A549 (cell line): ENCODE results near the gene ITM2B. TPM values are rescaled to one million over a fixed set of nuclear protein-coding genes. Genes with fewer than 3 reads are reported as not detected.
A peak's percentile ranks its signal among the peaks of the same experiment; 100 is the strongest.

Source experiments
- ATAC-seq, 2 experiments: fragments of 200-7000 bp in 1 of 2; fragments of >200 bp in 1 of 2; cut with Nextera tagmentation in 1 of 2; cut with Tn5 transposase in 1 of 2; 3 replicates each; pipeline versions ENCODE4 v1.8.0 to v1.9.1; 2018 to 2020; ENCODE audit warnings: mild to moderate bottlenecking in 1 of 2, moderate library complexity in 1 of 2
- CTCF ChIA-PET: fragments of 300-600 bp; sonication (Branson Sonifier 250); formaldehyde crosslinking; extraction: SDS; loops from one replicate; lab custom pipeline; 2021; ENCODE audit warnings: antibody characterized with exemption, inconsistent platforms; lab: Yijun Ruan, JAX
- POLR2A ChIA-PET: fragments of 350-600 bp; formaldehyde crosslinking; extraction: SDS; loops from one replicate; lab custom pipeline; 2021; ENCODE audit warnings: antibody characterized with exemption, inconsistent platforms; lab: Yijun Ruan, JAX
- DNase-seq, 2 experiments: peaks; one replicate each; pipeline versions ENCODE4 v3.0.0 to v3.0.0-alpha.2; 2011 to 2016; ENCODE audit warnings: low read depth in 1 of 2, low spot score in 1 of 2
- FAIRE-seq: peaks from 2 replicates; lab custom pipeline; 2011; peaks lifted over from hg19 to GRCh38; lab: Jason Lieb, UNC
- H3K27ac ChIP-seq, 2 experiments: fragments of >200 bp; sonication (Bioruptor Twin); formaldehyde crosslinking; 3 replicates each; pipeline ENCODE4 v1.5.1; 2016 to 2017
- H3K4me1 ChIP-seq: fragments of >200 bp; sonication (Bioruptor Twin); formaldehyde crosslinking; 3 replicates; pipeline ENCODE4 v1.6.1; 2016
- H3K4me2 ChIP-seq: fragments of >200 bp; sonication (Bioruptor Twin); formaldehyde crosslinking; 3 replicates; pipeline ENCODE4 v1.6.1; 2016
- H3K4me3 ChIP-seq: fragments of >200 bp; sonication (Bioruptor Twin); formaldehyde crosslinking; 3 replicates; pipeline ENCODE4 v1.5.1; 2016
- H3K9me3 ChIP-seq: fragments of >200 bp; sonication (Bioruptor Twin); formaldehyde crosslinking; 3 replicates; pipeline ENCODE4 v1.6.1; 2016
- CBX8 ChIP-seq: fragments of 200-600 bp; sonication (generic); IDR thresholded peaks from 2 replicates; pipeline ENCODE4 v1.6.1; 2016
- CEBPB ChIP-seq, 2 experiments: fragments of >200 bp in 1 of 2; sonication (Bioruptor Twin) in 1 of 2; formaldehyde crosslinking in 1 of 2; IDR thresholded peaks; 2 replicates each; pipeline ENCODE4 v1.6.1; 2012 to 2016
- CHD2 ChIP-seq: fragments of 150-350 bp; IDR thresholded peaks from 2 replicates; pipeline ENCODE4 v1.6.1; 2014; ENCODE audit warnings: low read length; ENCODE audit not compliant: partially characterized antibody
- HDAC2 ChIP-seq: fragments of 200-600 bp; sonication (generic); IDR thresholded peaks from 2 replicates; pipeline ENCODE4 v1.6.1; 2016
- JUN ChIP-seq, 2 experiments: fragments of >200 bp; sonication (Bioruptor Twin); formaldehyde crosslinking; IDR thresholded peaks; 2 replicates in 1 of 2; 3 replicates in 1 of 2; pipeline ENCODE4 v1.6.1; 2016 to 2017
- JUNB ChIP-seq: fragments of >200 bp; sonication (Bioruptor Twin); formaldehyde crosslinking; IDR thresholded peaks from 2 replicates; pipeline ENCODE4 v1.6.1; 2016
- KDM1A ChIP-seq: fragments of 200-600 bp; sonication (generic); IDR thresholded peaks from 2 replicates; pipeline ENCODE4 v1.6.1; 2016; ENCODE audit warnings: low read depth, mild to moderate bottlenecking
- MAX ChIP-seq: IDR thresholded peaks from 2 replicates; pipeline ENCODE4 v1.6.1; 2012
- MAZ ChIP-seq: fragments of 150-350 bp; IDR thresholded peaks from 2 replicates; pipeline ENCODE4 v1.6.1; 2014; ENCODE audit warnings: antibody characterized with exemption, low read depth, low read length, borderline replicate concordance
- NPAS2 ChIP-seq: fragments of 250-450 bp; sonication (Bioruptor Pico); IDR thresholded peaks from 2 replicates; pipeline ENCODE4 v1.8.0; 2022; ENCODE audit warnings: mild to moderate bottlenecking, moderate library complexity, borderline replicate concordance
- NR3C1 ChIP-seq: fragments of >200 bp; sonication (Bioruptor Twin); formaldehyde crosslinking; IDR thresholded peaks from 3 replicates; pipeline ENCODE4 v1.6.1; 2017
- POLR2AphosphoS2 ChIP-seq: conservative IDR thresholded peaks from 2 replicates; pipeline ENCODE4 v1.6.1; 2012; ENCODE audit warnings: low read length, improper control_type of control experiment, inconsistent platforms
- RCOR1 ChIP-seq: fragments of 150-350 bp; IDR thresholded peaks from 2 replicates; pipeline ENCODE4 v1.6.1; 2014; ENCODE audit warnings: antibody characterized with exemption, low read length, low read depth
- REST ChIP-seq: fragments of 200-600 bp; sonication (generic); IDR thresholded peaks from 2 replicates; pipeline ENCODE4 v1.6.1; 2016; ENCODE audit warnings: antibody characterized with exemption, mild to moderate bottlenecking, moderate library complexity
- SREBF2 ChIP-seq: fragments of 450-650 bp; IDR thresholded peaks from 2 replicates; pipeline ENCODE4 v1.6.1; 2014; ENCODE audit warnings: mild to moderate bottlenecking, moderate library complexity
- ZC3H11A ChIP-seq: fragments of 450-650 bp; IDR thresholded peaks from 2 replicates; pipeline ENCODE4 v1.6.1; 2014; ENCODE audit warnings: antibody characterized with exemption, mild to moderate bottlenecking
- ZFP36 ChIP-seq: fragments of 450-650 bp; IDR thresholded peaks from 2 replicates; pipeline ENCODE4 v1.6.1; 2014; ENCODE audit warnings: borderline replicate concordance; ENCODE audit not compliant: partially characterized antibody
- ZNF302 ChIP-seq: fragments of 250-450 bp; sonication (Bioruptor Pico); IDR thresholded peaks from 2 replicates; pipeline ENCODE4 v1.9.0; 2021; ENCODE audit warnings: inconsistent platforms, mild to moderate bottlenecking, moderate library complexity
- WGBS: methylation state at CpG from one replicate; pipeline ENCODE4 v1.1.6; 2017; ENCODE audit errors: missing lambda C conversion rate; 5-methylcytosine and 5-hydroxymethylcytosine counted together
- polyA plus RNA-seq, 4 experiments: library from polyadenylated mRNA; depleted of rRNA in 3 of 4; stranded (reverse); fragments of >200 nt; fragmentation: RNase III in 1 of 4; extraction: RNeasy Plus Mini Kit Qiagen cat#74134 plus additional on column Dnase treatment in 1 of 4; gene quantifications; 2 replicates in 3 of 4; 3 replicates in 1 of 4; pipeline ENCODE4 v1.2.3, GENCODE V29; 2011 to 2017
- TF ChIP-seq, protein P1 (sequence below): fragments of 150-350 bp; IDR thresholded peaks from 2 replicates; pipeline ENCODE4 v1.6.1; 2014; ENCODE audit warnings: low read depth, mild to moderate bottlenecking, low read length
- TF ChIP-seq, protein P2 (sequence below): IDR thresholded peaks from 2 replicates; pipeline ENCODE4 v1.6.1; 2012; ENCODE audit warnings: low read depth, borderline replicate concordance
- TF ChIP-seq, protein P3 (sequence below): fragments of 250-450 bp; sonication (Bioruptor Pico); IDR thresholded peaks from 2 replicates; pipeline ENCODE4 v1.5.0; 2021; ENCODE audit warnings: mild to moderate bottlenecking, moderate library complexity, borderline replicate concordance

The ITM2B gene
- polyA plus RNA-seq, 2 of the 4 experiments (the other 2 are of a cell fraction), result 116 to 226 TPM

GRCh38 chr13:48221686-48222187, 11.3 kb upstream of the ITM2B start:
- no peaks in the 10 kb centered on the region for H3K9me3 ChIP-seq
- TF ChIP-seq HDAC2, result no peak
- no peak for TF ChIP-seq MAX
- TF ChIP-seq KDM1A, result no peak
- no peak for TF ChIP-seq NPAS2 (CRISPR knock-in tag)
- no peak for TF ChIP-seq ZNF302 (CRISPR knock-in tag)
- TF ChIP-seq, protein P1, sequence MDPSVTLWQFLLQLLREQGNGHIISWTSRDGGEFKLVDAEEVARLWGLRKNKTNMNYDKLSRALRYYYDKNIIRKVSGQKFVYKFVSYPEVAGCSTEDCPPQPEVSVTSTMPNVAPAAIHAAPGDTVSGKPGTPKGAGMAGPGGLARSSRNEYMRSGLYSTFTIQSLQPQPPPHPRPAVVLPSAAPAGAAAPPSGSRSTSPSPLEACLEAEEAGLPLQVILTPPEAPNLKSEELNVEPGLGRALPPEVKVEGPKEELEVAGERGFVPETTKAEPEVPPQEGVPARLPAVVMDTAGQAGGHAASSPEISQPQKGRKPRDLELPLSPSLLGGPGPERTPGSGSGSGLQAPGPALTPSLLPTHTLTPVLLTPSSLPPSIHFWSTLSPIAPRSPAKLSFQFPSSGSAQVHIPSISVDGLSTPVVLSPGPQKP, result no peak
- TF ChIP-seq ZFP36, result no peak
- TF ChIP-seq SREBF2, result no peak
- no peak for TF ChIP-seq RCOR1
- no peak for TF ChIP-seq CBX8
- no peak for TF ChIP-seq POLR2AphosphoS2
- TF ChIP-seq, protein P2, sequence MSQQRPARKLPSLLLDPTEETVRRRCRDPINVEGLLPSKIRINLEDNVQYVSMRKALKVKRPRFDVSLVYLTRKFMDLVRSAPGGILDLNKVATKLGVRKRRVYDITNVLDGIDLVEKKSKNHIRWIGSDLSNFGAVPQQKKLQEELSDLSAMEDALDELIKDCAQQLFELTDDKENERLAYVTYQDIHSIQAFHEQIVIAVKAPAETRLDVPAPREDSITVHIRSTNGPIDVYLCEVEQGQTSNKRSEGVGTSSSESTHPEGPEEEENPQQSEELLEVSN, result no peak
- TF ChIP-seq, all 56 proteins: peak for 0
- no peak overlapping the region for H3K4me3 ChIP-seq
- DNase-seq (no peak), FAIRE-seq (no peak), ATAC-seq (no peak)
- ChIA-PET POLR2A (no interaction called here), CTCF (no interaction called here)
- WGBS, result 82% methylated on average over 4 of the region's 4 CpGs
- no peaks in the 10 kb centered on the region for H3K4me1 ChIP-seq
- peak overlapping the region in 1 of 2 experiments; percentile 61; a peak in 2 of 6 replicates for H3K27ac ChIP-seq
- no peak overlapping the region; the same call in 2 of the 3 replicates for H3K4me2 ChIP-seq

GRCh38 chr13:48222358-48223301, 10.4 kb upstream of the ITM2B start:
- WGBS, result 46% methylated on average over 12 of the region's 12 CpGs
- CTCF ChIA-PET, result no interaction called here
- TF ChIP-seq HDAC2 (no peak), CEBPB (IDR thresholded peaks at IDR 0.05) (peak; percentile 48 to 61; a peak in 2 of 4 replicates), MAZ (no peak), JUNB (no peak)
- TF ChIP-seq, protein P3, sequence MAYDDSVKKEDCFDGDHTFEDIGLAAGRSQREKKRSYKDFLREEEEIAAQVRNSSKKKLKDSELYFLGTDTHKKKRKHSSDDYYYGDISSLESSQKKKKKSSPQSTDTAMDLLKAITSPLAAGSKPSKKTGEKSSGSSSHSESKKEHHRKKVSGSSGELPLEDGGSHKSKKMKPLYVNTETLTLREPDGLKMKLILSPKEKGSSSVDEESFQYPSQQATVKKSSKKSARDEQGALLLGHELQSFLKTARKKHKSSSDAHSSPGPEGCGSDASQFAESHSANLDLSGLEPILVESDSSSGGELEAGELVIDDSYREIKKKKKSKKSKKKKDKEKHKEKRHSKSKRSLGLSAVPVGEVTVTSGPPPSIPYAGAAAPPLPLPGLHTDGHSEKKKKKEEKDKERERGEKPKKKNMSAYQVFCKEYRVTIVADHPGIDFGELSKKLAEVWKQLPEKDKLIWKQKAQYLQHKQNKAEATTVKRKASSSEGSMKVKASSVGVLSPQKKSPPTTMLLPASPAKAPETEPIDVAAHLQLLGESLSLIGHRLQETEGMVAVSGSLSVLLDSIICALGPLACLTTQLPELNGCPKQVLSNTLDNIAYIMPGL, result no peak
- Histone ChIP-seq H3K4me2 (peak overlapping the region; percentile 57), H3K4me3 (peak overlapping the region; percentile 36; the same call in 2 of the 3 replicates), H3K9me3 (no peaks in the 10 kb centered on the region), H3K4me1 (no peaks in the 10 kb centered on the region), H3K27ac (peak overlapping the region; percentile 28 to 61; a peak in 3 of 6 replicates)
- DNase-seq, result no peak
- FAIRE-seq, result no peak
- peak; percentile 24 to 48; a peak in 3 of 6 replicates for ATAC-seq
- POLR2A ChIA-PET, result no interaction called here

DNA sequence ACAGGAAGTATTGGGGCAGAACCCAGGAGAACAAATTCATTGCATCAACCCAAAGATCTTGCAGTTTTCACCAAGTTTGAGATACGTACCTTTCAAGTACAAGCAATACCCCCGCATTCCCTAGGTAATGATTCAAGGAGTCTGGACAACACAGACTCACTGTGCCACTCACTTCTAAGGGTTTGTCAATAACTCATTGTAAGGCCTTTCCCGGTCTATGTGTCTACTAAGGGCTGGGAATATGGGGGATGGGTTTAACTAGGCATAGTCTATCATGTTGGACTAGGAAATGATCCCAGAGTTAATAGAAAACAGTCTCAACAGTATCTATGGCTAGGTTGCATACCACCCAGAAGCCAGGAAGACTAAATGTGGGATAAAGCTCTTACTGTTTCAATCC, 8.3 kb upstream of the ITM2B start:
- WGBS, result 89% methylated on average over 3 of the region's 3 CpGs
- H3K4me2 ChIP-seq, result no peak overlapping the region
- DNase-seq (no peak), FAIRE-seq (no peak), ATAC-seq (no peak)
- no peak overlapping the region for H3K27ac ChIP-seq
- no peak overlapping the region for H3K4me3 ChIP-seq
- H3K9me3 ChIP-seq, result no peaks in the 10 kb centered on the region
- CTCF ChIA-PET, result no interaction called here
- peaks cover 4% of the 10 kb centered on the region; the same call in 1 of the 3 replicates for H3K4me1 ChIP-seq
- POLR2A ChIA-PET, result no interaction called here
- TF ChIP-seq, protein P3, result no peak
- TF ChIP-seq JUN (IDR thresholded peaks at IDR 0.05) (no peak), ZC3H11A (no peak), NR3C1 (no peak), CHD2 (no peak), POLR2AphosphoS2 (no peak), REST (no peak), CBX8 (no peak)
- TF ChIP-seq, protein P2, result no peak
